ENCODE measurements around the gene ZMYND8.

Gene ZMYND8

DNA sequence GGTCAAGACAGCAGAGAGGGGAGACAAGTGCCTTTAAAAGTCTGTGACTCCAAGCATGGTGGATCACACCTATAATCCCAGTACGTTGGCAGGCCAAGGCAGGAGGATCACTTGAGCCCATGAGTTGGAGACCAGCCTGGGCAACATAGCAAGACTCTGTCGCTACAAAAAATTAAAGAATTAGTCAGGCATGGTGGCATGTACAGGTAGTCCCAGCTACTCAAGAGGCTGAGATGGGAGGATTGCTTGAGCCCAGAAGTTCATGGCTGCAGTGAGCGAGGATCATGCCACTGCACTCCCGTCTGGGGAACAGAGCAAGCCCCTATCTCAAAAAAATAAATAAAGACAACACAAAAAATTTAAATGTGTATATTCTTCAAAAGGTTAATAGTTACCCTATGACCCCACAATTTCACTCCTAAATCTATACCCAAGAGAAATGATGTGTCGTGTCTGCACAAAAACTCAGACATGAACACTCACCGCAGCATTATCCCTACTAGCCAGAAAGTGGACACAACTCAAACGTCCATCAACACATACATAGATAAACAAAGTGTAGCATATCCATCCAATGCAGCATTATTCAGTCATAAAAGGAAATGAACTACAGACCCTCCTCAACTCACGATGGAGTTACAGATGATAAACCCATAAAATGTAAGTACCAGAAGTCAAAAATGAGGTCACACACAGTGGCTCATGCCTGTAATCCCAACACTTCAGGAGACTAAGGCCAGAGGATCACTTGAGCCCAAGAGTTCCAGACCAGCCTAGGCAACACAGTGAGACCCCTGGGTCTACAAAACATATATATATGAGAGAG is 23.9 kb downstream of the ZMYND8 start:
- DNase-seq, result no peak

DNA sequence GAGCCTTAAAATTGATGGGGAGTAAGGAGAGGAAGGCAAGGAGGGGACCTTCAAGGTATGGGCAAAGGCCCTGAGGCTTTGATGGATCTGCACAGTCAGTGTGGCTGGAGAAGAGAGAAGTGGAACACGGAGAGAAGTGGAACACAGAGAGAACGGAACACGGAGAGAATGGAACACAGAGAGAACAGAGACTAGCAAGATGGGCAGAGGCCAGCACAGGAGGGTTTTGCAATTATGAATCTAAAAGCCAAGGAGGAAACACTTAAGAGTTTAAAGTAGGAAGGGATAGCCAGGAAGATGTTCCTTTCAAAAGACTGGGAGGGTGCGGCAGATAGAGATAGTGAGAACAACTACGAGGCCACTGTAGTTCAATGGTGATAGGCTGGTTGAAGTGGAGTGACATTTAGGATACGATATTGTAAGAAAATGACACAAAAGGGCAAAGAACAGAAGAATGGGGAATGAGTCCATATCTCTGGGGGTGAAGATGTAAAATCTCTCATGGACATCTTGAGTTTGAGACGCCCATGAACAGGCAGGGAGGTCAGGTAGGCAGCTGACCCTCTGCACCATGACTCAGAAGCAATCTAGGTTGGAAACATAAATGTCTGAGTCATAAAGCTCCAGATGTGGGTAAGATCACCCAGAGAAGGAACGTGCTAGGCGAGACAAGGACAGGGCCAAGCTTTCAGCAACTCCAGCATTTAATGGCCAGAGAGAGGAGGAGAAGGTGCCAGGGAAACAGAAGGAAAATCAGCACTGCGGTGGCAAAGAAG is 25.4 kb downstream of the ZMYND8 start:
- DNase-seq, result peak; percentile 95

DNA sequence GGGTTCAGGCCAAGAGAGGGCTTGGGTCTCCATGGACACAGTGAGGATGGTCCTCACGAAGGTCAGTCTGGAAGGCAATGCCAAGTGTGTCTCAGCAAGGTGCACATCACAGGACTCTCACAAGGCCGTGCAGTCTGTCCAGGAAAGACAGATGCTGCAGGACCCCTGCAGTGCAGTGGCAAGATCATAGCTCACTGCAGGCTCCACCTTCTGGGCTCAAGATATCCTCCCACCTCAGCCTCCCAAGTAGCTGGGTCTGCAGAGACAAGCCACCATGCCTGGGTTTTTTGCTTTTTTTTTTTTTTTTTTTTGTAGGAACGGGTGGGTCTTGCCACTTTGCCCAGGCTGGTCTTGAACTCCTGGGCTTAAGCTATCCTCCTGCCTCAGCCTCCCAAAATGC is 26.4 kb downstream of the ZMYND8 start:
- DNase-seq, result no peak

DNA sequence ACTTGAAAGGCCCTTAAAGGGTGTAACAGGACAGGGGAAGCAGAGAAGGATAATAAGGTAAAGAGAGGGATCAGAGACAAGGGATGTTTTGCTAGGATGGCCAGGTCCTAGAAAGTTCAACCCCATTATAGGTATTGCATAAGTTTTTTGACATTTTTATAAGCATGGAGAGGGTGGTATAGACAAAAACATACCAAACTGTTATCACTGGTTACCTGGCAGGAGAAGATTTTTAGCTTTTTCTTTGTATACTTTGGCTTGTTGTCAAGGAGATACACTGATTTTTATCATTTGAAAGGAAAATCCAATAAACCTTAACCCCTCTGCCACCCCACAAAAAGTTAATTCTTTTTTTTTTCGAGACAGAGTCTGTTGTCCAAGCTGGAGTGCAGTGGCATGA is 28.4 kb downstream of the ZMYND8 start:
- no peak for DNase-seq

DNA sequence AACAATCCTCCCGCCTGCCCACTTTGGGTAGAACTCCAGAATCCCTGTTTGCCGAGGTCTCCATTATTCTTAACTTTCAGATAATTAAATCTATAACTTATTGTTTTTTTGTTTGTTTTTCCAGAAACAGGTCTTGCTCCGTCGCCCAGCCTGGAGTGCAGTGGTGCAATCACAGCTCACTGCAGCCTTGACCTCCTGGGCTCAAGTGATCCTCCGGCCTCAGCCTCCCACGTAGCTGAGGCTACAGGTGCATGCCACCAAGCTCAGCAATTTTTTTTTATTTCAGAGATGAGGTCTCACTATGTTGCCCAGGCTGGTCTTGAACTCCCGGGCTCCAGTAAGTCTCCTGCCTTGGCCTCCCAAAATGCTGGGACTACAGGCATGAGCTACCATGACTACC is 28.8 kb downstream of the ZMYND8 start:
- no peak for DNase-seq

DNA sequence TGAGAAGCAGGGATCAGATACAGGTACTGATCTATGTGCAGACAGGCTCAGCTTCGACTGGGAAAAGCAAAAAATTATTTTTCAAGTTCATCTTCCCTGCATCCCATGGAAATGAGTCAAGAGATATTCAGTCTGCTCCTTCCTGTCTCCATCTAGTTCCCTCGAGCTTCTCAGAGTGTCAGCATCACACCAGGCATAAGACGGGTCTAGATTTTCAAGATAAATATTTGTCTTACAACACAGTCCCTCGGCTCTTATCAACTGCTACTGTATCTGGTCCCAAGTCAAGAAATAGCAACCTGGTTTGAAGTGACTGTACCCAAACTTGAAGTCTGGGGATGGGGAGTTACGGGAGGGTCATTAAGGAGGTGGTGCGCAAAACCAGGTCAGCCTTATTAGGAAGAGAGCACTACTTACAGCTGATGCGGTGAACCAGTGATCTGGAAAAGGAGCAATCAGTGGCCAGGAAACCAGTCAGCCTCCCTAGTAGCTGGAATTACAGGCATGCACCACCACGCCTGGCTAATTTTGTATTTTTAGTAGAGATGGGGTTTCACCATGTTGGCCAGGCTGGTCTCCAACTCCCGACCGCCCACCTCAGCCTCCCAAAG is 29.7 kb downstream of the ZMYND8 start:
- DNase-seq, result peak; percentile 75

DNA sequence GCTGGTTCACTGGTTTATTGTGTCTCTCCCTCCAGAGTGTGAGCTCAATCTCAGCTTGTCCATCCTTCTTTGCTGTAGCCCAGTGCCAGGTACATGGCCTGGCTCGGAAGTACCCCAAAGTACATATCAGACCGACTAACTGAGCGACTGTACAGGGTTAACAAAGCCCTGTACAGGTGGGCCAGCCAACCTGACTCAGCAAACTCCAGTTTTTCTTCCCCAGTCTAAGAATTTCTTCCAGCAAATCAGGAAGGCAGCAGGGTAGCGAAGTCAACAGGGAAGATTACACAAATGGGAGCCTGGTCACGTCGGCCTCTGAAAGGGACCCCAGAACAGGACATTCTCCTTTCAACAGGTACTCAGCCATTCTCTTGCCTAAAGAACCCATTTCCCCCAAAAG is 31.3 kb downstream of the ZMYND8 start:
- DNase-seq, result no peak

DNA sequence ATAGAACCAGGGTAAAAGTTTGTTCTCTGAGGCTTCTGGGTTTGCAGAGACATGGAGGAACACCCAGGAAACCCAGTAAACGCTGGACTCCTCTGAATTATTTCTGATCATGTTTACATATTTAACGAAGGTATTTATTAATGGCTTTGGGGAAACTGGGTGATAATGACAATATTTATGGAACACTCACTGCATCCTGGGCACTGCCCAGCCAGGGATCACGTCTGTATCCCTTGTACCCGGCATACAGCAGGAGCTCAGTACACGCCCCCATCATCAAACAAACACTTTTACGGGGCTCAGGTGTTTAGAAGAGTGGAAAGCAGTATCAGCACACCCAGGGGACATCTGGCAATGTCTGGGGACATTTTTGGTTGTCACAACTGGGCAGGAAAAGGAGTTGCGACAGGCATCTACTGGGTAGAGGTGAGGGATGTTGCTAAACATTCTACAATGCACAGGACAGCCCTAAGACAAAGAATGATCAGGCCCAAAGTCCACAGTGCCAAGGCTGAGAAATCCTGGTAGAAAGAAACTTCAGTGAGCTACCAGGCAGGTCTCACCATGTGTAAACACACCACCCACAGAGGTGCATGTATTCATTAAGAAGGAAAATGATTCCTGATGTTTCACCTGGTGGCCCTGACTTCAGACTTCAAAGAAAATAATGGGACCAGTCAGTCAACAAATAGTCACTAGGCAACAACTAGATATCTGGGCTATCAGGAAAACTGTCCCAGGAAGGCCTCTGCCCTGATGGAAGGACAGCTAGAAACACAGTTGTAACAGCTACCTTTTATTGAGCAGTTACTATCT is 35.3 kb downstream of the ZMYND8 start:
- no peak for DNase-seq

DNA sequence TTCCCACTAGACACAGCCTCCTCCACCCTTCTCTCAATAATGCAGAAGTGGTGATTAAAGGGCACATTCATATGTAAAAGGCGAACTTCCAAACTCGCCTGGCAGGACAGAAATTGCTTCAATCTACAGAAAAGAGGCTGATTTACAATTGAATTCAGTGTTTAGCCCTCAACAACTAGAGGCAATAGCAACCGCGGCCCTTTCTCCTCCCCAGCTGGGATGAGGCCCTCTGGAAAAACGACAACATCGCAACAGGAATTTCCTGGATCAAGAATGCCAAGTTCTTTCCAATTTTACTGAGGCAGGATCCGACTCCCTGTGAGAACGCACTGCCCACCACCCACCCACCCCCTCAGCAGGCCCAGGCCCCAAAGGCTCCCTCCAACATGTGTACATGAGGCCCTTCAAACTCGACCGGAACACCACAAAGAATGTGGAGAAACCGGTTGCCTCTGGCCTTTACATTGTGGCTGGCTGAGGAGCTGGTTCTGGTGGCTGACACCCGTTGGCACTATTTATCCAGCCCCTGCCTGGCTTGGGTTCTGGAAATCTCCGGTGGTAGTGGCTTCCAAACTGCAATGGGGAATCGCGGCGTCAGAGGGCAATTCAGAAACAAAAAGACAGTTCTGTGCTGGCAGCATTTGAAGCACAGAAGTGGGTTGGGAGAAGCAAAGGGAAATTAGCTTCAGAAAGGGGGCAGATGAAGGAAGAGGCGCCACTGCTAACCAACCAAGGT is 36.8 kb downstream of the ZMYND8 start:
- DNase-seq, result peak; percentile 55

DNA sequence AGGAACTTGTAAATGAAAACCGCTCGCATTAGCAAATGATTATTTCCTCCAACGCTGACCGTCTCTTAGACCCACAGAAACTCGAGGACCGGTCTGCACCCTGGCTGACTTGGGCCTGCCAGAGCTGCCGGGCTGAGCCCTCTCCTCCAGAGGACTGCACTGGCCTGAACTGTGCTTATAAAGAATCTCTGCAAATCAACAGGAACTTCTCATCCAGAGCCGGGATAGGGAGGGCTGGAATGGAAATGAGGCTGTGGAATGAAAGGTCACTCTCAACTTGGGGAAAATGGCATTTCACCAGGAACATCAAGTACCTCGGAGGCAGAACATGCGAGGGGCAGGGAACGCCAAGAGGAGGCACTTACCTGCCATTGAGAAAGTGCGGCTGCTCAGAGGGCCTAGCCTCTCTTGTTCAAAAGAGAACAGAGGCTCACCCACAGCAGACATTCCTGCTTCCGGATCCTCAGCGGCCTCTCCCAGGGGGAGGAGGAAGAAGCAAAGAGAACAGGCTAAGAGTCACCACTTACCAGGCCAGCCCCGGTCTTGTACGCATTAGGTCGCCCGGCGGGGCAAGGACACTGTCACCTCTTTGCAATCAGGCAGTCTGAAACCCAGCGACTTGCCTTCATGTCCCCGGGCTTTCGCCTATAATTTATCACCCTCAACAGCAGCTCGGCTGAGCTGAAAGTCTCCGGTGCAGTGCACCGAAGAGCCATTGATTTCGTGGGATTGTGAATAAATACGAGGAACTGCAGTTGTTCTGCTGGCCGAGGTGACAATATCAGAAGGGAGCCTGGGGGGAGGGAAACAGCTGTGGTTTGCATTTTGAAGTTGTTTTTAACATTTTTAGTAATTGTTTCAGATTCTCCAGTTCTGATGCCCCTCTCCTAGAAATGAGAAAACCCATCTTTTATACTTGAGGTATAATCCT is 37.6 kb downstream of the ZMYND8 start:
- DNase-seq, result peak; percentile 76

DNA sequence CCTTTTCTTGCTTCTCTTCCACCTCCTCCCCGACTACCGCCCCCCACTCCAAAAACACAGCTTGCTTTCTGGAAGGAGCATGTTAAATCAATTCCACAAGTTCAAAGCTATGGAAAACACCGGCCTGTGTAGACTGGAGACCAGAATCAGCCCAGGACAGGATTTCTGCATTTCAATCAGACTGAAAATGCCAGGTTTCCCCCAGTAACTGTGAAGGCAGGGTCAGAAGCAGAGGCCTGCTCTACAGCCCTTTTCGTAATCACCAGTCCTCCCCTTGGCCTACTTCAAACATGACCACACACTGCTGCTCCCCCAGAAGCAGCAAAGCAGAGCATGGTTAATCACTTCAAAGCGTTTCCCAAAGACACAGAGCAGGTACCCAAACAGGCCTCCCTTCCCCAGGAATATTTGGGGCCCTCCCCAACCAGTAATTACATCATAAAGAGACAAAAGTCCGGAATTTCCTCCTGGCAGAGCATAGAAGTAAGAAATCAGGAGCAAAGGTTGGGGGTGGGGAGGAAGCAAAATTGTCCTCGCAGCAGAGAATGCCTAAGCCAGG is 38.4 kb downstream of the ZMYND8 start:
- DNase-seq, result peak; percentile 73

DNA sequence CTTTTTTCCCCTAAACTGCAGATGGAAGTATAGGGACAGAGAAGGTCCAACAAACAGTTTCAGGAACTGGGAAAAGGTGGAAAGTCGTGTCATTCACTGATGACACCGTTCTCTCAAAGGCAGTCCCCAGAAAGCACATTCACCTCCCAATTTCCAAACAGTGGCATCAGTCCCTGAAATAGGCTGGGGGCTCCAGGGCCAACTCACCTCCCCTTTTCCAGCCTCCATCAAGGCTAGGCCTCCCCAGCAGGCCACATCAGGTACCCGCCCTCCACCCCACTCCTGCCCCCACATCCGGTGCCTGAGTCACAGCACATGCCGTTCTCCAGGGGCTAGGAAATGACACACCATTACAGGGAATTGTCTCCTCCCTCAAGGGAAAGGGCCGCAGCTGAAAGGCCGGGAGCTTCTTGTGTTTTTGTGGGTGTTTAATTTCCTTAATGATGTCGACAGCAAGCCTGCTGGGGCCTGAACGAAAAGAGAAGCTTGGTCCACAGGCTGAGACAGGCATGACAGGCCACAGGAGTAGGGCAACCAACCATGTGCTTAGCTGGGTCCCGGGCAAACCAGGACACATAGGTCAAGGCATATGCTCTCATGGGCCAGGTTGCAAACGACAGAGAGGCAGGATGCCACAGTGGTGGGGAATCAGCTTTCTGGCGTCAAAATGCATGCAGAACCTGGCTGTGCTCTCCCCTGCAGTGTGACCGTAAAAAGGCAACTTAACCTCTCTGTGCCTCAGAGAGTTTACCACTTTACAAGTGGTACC is 39.2 kb downstream of the ZMYND8 start:
- DNase-seq, result peak; percentile 99

DNA sequence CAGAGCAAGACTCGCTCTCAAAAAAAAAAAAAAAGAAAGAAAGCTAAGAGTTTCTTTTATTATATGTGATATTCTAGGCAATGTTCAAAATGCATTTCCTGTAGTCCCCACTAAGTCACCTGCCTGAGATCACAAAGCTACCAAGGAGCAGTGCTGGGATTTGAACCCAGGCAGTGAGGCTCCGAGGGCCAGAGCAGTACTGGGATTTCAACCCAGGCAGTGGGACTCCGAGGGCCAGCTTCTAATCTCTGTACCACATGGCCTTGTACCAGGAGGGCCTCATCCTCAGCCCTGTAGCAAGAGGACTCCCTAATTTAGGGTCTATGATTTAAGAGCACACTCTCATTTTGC is 39.7 kb downstream of the ZMYND8 start:
- DNase-seq, result no peak

DNA sequence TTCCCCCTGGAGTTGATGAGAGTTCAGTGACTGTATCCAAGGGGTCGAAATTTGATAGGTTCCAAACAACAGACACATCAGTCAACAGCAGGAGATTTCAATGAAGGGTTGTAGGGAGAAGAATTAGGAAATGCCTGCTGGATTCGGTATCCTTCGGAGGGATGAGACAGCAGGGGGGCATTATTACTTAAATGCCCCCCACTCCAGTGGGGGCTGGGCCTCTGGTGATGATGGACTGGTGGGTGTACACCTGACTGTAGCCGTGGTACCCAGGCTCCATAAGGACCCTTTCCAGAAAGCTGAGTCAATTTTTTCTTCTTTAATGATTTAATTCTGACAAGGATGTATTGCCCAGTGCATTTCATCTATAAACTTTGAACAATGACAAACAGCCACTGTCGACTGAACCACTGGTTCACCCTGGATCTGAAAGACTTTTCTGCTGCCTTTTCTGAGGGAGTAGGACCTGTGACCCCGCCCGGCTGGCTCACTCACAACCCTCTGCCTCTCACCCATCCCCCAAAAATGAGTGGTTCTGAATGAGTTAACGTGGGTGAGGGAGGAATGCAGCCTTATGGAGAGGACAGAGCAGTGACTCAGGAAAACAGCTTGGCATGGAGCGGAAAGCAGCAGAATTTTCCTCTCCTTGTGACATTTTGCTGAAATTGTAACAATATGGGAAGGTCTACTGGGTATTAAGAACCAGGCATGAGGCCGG is 41.0 kb downstream of the ZMYND8 start:
- DNase-seq, result peak; percentile 97

DNA sequence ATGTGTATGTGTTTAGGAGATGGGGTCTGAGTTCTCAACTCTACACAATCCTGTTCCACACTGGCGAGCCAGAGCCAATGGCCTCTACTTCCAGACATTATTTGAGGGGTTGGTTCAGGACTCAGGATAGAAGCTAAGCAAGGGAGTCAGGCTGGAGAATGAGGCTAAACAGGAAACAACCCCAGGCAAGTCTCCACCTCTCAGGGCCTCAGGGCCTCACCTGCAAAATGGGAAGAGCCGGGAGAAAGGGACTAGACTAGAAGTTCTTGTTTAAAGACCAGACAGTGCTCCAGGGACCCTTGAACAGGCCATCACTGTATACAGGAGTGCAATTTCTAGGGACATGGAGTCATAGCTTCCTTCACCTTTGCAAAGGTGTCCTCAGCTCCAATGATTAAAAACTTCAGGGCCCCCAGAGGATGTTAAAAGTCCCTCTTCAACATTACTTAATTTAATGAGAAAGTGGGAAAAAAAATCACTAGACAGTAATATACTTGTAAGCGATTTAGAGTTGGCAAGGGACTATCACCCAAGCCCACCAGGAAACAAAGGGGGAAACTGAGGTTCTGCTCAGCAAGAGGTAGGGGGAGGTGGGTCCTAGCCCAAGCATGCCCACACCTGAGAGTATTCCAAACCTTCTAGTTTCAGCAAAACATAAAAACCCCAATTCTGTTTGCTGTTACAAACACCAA is 41.7 kb downstream of the ZMYND8 start:
- no peak for DNase-seq

DNA sequence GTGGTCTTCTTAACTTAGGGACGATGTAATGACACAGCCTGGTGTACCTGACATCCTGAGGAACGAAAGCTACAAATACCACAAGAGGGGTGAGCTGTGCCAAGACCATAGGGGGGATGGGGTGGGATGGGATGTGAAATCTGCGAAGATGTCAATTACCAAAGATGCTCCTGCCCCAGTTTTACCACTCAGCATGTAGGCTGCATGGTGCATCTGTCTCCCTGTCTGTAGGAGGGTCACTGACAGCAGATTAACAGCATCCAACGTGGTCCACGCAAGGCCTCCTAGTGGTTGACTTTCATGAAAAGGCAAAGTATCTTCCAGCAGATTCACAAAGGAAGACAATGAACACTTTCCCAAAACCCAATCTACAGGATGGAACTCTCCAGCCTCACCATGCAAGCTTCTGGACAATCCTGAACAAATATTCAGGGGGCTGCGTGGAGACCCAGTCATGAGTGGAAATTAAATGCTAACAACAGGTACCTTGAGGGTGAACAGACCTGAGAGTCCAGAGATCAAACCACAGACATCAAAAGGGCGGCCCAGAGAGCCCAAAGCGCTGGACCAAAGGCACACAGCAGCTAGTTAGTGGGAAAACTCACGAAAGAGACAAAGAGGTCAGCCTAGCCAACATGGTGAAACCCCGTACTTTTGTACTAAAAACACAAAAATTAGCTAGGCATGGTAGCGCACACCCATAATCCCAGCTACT is 44.4 kb downstream of the ZMYND8 start:
- no peak for DNase-seq

DNA sequence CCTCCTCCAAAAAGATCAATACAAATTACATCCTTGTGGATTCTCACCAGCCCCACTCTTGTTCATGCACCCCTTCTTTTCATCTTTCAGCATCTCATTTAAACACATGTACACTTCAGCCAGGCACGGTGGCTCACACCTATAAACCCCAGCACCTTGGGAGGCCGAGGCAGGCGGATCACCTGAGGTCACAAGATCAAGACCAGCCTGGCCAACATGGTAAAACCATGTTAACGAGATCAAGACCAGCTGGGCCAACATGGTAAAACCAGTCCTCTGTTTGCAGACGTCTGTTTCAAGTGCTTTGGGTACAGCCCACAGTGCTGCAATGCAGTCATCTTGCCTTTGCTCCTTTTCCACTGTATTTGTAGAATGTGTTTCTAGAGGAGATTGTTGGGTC is 45.3 kb downstream of the ZMYND8 start:
- DNase-seq, result no peak

DNA sequence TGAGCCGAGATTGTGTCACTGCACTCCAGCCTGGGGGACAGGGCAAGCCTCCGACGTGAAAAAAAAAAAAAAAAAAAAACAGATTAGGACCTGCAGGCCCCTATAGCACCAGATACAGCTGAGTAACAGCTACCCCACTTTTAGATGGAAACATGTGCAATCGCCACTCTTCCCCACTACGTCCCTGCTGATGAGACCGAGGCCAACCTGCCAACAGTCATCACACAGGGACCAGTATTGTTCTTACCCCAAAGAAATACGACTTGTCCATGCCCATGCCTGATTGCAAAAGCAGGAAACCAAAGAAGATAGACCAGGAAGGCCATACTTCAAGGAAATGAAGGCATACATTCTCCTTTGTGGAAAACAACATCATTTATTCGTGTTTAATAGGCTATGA is 45.8 kb downstream of the ZMYND8 start:
- DNase-seq, result no peak
